ENCODE data around the gene ZSWIM5. TPM values are rescaled to one million over a fixed set of nuclear protein-coding genes. Genes with fewer than 3 reads are reported as not detected.
A peak's percentile ranks its signal among the peaks of the same experiment; 100 is the strongest.
"Not testable (repeated sequence)": the region's sequence is repeated elsewhere in the genome, so short reads cannot be mapped to it uniquely, and the experiment has no call there.

Gene ZSWIM5
- total RNA-seq, 2 experiments from 2014 or later: 0.63 to 0.69 TPM

GRCh38 chr1:45009956-45010854 is 196.2 kb downstream of the ZSWIM5 start:
- ATAC-seq: no peak
- DNase-seq: peak; percentile 58
- no peaks in the 10 kb centered on the region for H3K9me3 Mint-ChIP-seq (ENCODE audit: low read depth)
- intact Hi-C loops (cut with DNase I, micrococcal nuclease): loop anchor here (1.0 to 5.0 kb wide), 9 partner anchors 23 to 1237 kb away; partner anchors contain the start of genes BEST4 (in 1 of the 2), EIF2B3 (in 1 of the 2), NASP (in 1 of the 2) and RAD54L (in 1 of the 2)
- ChIA-PET POLR2A (interaction anchor here (0.7 to 4.7 kb wide), 16 partner anchors 7 to 491 kb away, joined by 3 to 40 read pairs (median 5); partner anchors contain the start of genes CCDC163, EIF2B3, HPDL and MMACHC), CTCF (interaction anchor here (0.5 to 12.6 kb wide), 11 partner anchors 8 to 483 kb away, joined by 3 to 255 read pairs (median 4); partner anchors contain the start of genes MUTYH, PLK3 and TOE1)
- H3K4me3 Mint-ChIP-seq: peak overlapping the region; percentile 74
- H3K27ac Mint-ChIP-seq: peak overlapping the region; percentile 72
- H3K4me1 Mint-ChIP-seq: peaks cover 36% of the 10 kb centered on the region
- H3K36me3 Mint-ChIP-seq (ENCODE audit: low read depth): peaks cover 11% of the 10 kb centered on the region
- no peaks in the 10 kb centered on the region for H3K27me3 Mint-ChIP-seq

- no peaks in the 10 kb centered on the region for H3K27me3 Mint-ChIP-seq
- H3K4me3 Mint-ChIP-seq: peak overlapping the region; percentile 74
- POLR2A ChIA-PET: interaction anchor here (3.7 kb wide), 1 partner anchor 331 kb away, joined by 34 read pairs; the partner anchor contains the start of genes MUTYH and TOE1
- no peak overlapping the region for H3K27ac Mint-ChIP-seq
- CTCF ChIA-PET: interaction anchor here (0.5 to 12.6 kb wide), 3 partner anchors 9 to 293 kb away, joined by 3 to 255 read pairs (median 4); no protein-coding TSS in a partner anchor
- H3K9me3 Mint-ChIP-seq (ENCODE audit: low read depth): no peaks in the 10 kb centered on the region
- H3K4me1 Mint-ChIP-seq: peaks cover 29% of the 10 kb centered on the region
- peaks cover 11% of the 10 kb centered on the region for H3K36me3 Mint-ChIP-seq (ENCODE audit: low read depth)
- intact Hi-C loops (cut with DNase I, micrococcal nuclease): no loop called here
- no peak for DNase-seq
- ATAC-seq: no peak
These were observed 197.0 kb downstream of the ZSWIM5 start for GRCh38 chr1:45009296-45009865.

GRCh38 chr1:45008516-45008915 is 197.9 kb downstream of the ZSWIM5 start:
- DNase-seq: no peak
- intact Hi-C loops (cut with DNase I, micrococcal nuclease): no loop called here
- Mint-ChIP-seq H3K4me3 (no peak overlapping the region), H3K27me3 (no peaks in the 10 kb centered on the region), H3K4me1 (peaks cover 21% of the 10 kb centered on the region), H3K9me3 (ENCODE audit: low read depth) (no peaks in the 10 kb centered on the region), H3K27ac (no peak overlapping the region), H3K36me3 (ENCODE audit: low read depth) (peaks cover 8% of the 10 kb centered on the region)
- CTCF ChIA-PET: no interaction called here
- POLR2A ChIA-PET: interaction anchor here (0.6 kb wide), 1 partner anchor 189 kb away, joined by 3 read pairs; no protein-coding TSS in a partner anchor
- no peak for ATAC-seq

GRCh38 chr1:45008076-45008475 is 198.3 kb downstream of the ZSWIM5 start:
- ChIA-PET CTCF (interaction anchor here (0.7 to 0.9 kb wide), 2 partner anchors 288 to 484 kb away, joined by 3 read pairs; no protein-coding TSS in a partner anchor), POLR2A (interaction anchor here (0.6 kb wide), 2 partner anchors 189 to 293 kb away, joined by 3 read pairs; no protein-coding TSS in a partner anchor)
- intact Hi-C loops (cut with DNase I, micrococcal nuclease): no loop called here
- Mint-ChIP-seq H3K36me3 (ENCODE audit: low read depth) (peaks cover 8% of the 10 kb centered on the region), H3K27ac (no peak overlapping the region), H3K4me1 (peaks cover 18% of the 10 kb centered on the region), H3K4me3 (no peak overlapping the region), H3K9me3 (ENCODE audit: low read depth) (no peaks in the 10 kb centered on the region), H3K27me3 (no peaks in the 10 kb centered on the region)
- DNase-seq (no peak), ATAC-seq (no peak)

GRCh38 chr1:45007311-45007710 is 199.1 kb downstream of the ZSWIM5 start:
- DNase-seq: no peak
- ChIA-PET CTCF (interaction anchor here (0.6 to 0.9 kb wide), 5 partner anchors 11 to 485 kb away, joined by 3 to 4 read pairs (median 3); no protein-coding TSS in a partner anchor), POLR2A (interaction anchor here (1.2 kb wide), 1 partner anchor 286 kb away, joined by 6 read pairs; no protein-coding TSS in a partner anchor)
- peaks cover 8% of the 10 kb centered on the region for H3K36me3 Mint-ChIP-seq (ENCODE audit: low read depth)
- intact Hi-C loops (cut with DNase I, micrococcal nuclease): no loop called here
- peaks cover 17% of the 10 kb centered on the region for H3K4me1 Mint-ChIP-seq
- H3K27me3 Mint-ChIP-seq: no peaks in the 10 kb centered on the region
- no peaks in the 10 kb centered on the region for H3K9me3 Mint-ChIP-seq (ENCODE audit: low read depth)
- ATAC-seq: no peak
- no peak overlapping the region for H3K4me3 Mint-ChIP-seq
- no peak overlapping the region for H3K27ac Mint-ChIP-seq

- no peaks in the 10 kb centered on the region for H3K27me3 Mint-ChIP-seq
- peaks cover 8% of the 10 kb centered on the region for H3K36me3 Mint-ChIP-seq (ENCODE audit: low read depth)
- H3K4me3 Mint-ChIP-seq: no peak overlapping the region
- ChIA-PET POLR2A (interaction anchor here (0.9 to 1.2 kb wide), 2 partner anchors 192 to 284 kb away, joined by 3 to 6 read pairs; no protein-coding TSS in a partner anchor), CTCF (no interaction called here)
- H3K27ac Mint-ChIP-seq: no peak overlapping the region
- H3K9me3 Mint-ChIP-seq (ENCODE audit: low read depth): no peaks in the 10 kb centered on the region
- no peak for DNase-seq
- no peak for ATAC-seq
- H3K4me1 Mint-ChIP-seq: peaks cover 16% of the 10 kb centered on the region
- intact Hi-C loops (cut with DNase I, micrococcal nuclease): no loop called here
These were observed 200.6 kb downstream of the ZSWIM5 start for GRCh38 chr1:45005761-45006160.

GRCh38 chr1:45004281-45004920 is 202.0 kb downstream of the ZSWIM5 start:
- H3K27me3 Mint-ChIP-seq: no peaks in the 10 kb centered on the region
- no peak overlapping the region for H3K4me3 Mint-ChIP-seq
- H3K27ac Mint-ChIP-seq: no peak overlapping the region
- CTCF ChIA-PET: interaction anchor here (1.0 to 1.3 kb wide), 2 partner anchors 8 to 14 kb away, joined by 3 to 5 read pairs; no protein-coding TSS in a partner anchor
- ATAC-seq (no peak), DNase-seq (no peak)
- H3K4me1 Mint-ChIP-seq: peaks cover 12% of the 10 kb centered on the region
- H3K9me3 Mint-ChIP-seq (ENCODE audit: low read depth): no peaks in the 10 kb centered on the region
- intact Hi-C loops (cut with DNase I, micrococcal nuclease): no loop called here
- POLR2A ChIA-PET: no interaction called here
- H3K36me3 Mint-ChIP-seq (ENCODE audit: low read depth): peaks cover 8% of the 10 kb centered on the region

- POLR2A ChIA-PET: no interaction called here
- Mint-ChIP-seq H3K27ac (no peak overlapping the region), H3K27me3 (no peaks in the 10 kb centered on the region), H3K36me3 (ENCODE audit: low read depth) (peaks cover 8% of the 10 kb centered on the region), H3K9me3 (ENCODE audit: low read depth) (no peaks in the 10 kb centered on the region), H3K4me1 (peaks cover 9% of the 10 kb centered on the region), H3K4me3 (no peak overlapping the region)
- CTCF ChIA-PET: interaction anchor here (1.0 to 1.3 kb wide), 2 partner anchors 8 to 15 kb away, joined by 3 to 5 read pairs; no protein-coding TSS in a partner anchor
- no peak for DNase-seq
- no peak for ATAC-seq
- intact Hi-C loops (cut with DNase I, micrococcal nuclease): no loop called here
These were observed 202.7 kb downstream of the ZSWIM5 start for GRCh38 chr1:45003741-45004140.

- ChIA-PET CTCF (interaction anchor here (1.3 kb wide), 2 partner anchors 8 to 16 kb away, joined by 3 to 4 read pairs; partner anchors contain the start of gene HECTD3), POLR2A (interaction anchor here (0.7 to 0.9 kb wide), 2 partner anchors 8 to 33 kb away, joined by 3 to 6 read pairs; partner anchors contain the start of genes HECTD3 and UROD)
- intact Hi-C loops (cut with DNase I, micrococcal nuclease): no loop called here
- Mint-ChIP-seq H3K27ac (peak overlapping the region; percentile 0), H3K27me3 (no peaks in the 10 kb centered on the region), H3K9me3 (ENCODE audit: low read depth) (no peaks in the 10 kb centered on the region), H3K36me3 (ENCODE audit: low read depth) (peaks cover 8% of the 10 kb centered on the region), H3K4me3 (no peak overlapping the region), H3K4me1 (peaks cover 9% of the 10 kb centered on the region)
- no peak for ATAC-seq
- DNase-seq: no peak
These were observed 203.5 kb downstream of the ZSWIM5 start for GRCh38 chr1:45002650-45003645.

GRCh38 chr1:45001576-45001975 is 204.8 kb downstream of the ZSWIM5 start:
- H3K27ac Mint-ChIP-seq; DNase-seq; POLR2A ChIA-PET; H3K27me3 Mint-ChIP-seq; H3K4me1 Mint-ChIP-seq; H3K4me3 Mint-ChIP-seq; H3K9me3 Mint-ChIP-seq (ENCODE audit: low read depth); CTCF ChIA-PET; intact Hi-C loops (cut with DNase I, micrococcal nuclease); ATAC-seq; H3K36me3 Mint-ChIP-seq (ENCODE audit: low read depth): not testable (repeated sequence)
